H1 (cell line): ENCODE measurements around the gene LSM2. TPM values are rescaled to one million over a fixed set of nuclear protein-coding genes. Genes with fewer than 3 reads are reported as not detected.
"Not testable (repeated sequence)": the region's sequence is repeated elsewhere in the genome, so short reads cannot be mapped to it uniquely, and the experiment has no call there.

Experiments
- CTCF ChIA-PET: fragments of 300-600 bp; sonication (Branson Sonifier 250); formaldehyde crosslinking; loops from one replicate; lab custom pipeline; 2021; ENCODE audit not compliant: partially characterized antibody; lab: Charles Lee
- POLR2A ChIA-PET: fragments of 300-600 bp; sonication (Branson Sonifier 250); formaldehyde crosslinking; loops from one replicate; lab custom pipeline; 2021; ENCODE audit warnings: inconsistent platforms; ENCODE audit not compliant: partially characterized antibody; lab: Charles Lee
- DNase-seq, 2 experiments: peaks; one replicate each; pipeline versions ENCODE4 v3.0.0 to v3.0.0-alpha.2; 2010 to 2022; ENCODE audit warnings: low spot score in 2 of 2, low read depth in 1 of 2, mixed read lengths in 1 of 2
- FAIRE-seq: peaks from 2 replicates; lab custom pipeline; 2011; peaks lifted over from hg19 to GRCh38; lab: Jason Lieb, UNC
- H2AFZ ChIP-seq: 2 replicates; pipeline ENCODE4 v1.8.1; 2012; ENCODE audit warnings: low read length, inconsistent platforms
- H2AK5ac ChIP-seq: 2 replicates; pipeline ENCODE4 v1.6.1; 2013; ENCODE audit warnings: low read depth, low read length
- H2BK120ac ChIP-seq: replicated peaks from 2 replicates; pipeline ENCODE3; 2013; ENCODE audit warnings: low read depth, low read length, inconsistent platforms
- H2BK12ac ChIP-seq: 2 replicates; pipeline ENCODE4 v1.6.1; 2013; ENCODE audit warnings: low read depth, low read length
- H2BK15ac ChIP-seq: 2 replicates; pipeline ENCODE4 v1.6.1; 2013; ENCODE audit warnings: low read length
- H2BK20ac ChIP-seq: 2 replicates; pipeline ENCODE4 v1.6.1; 2013; ENCODE audit warnings: low read length
- H2BK5ac ChIP-seq: 2 replicates; pipeline ENCODE4 v1.6.1; 2013; ENCODE audit warnings: low read depth, low read length
- H3K14ac ChIP-seq: 2 replicates; pipeline ENCODE4 v1.6.1; 2013; ENCODE audit warnings: inconsistent platforms; ENCODE audit not compliant: insufficient read length
- H3K18ac ChIP-seq: 2 replicates; pipeline ENCODE4 v1.6.1; 2013; ENCODE audit warnings: low read length; ENCODE audit errors: extremely low read depth
- H3K23ac ChIP-seq: 2 replicates; pipeline ENCODE4 v1.6.1; 2013; ENCODE audit warnings: inconsistent platforms; ENCODE audit not compliant: insufficient read length
- H3K23me2 ChIP-seq: 2 replicates; pipeline ENCODE4 v1.6.1; 2013; ENCODE audit warnings: low read depth, low read length
- H3K27ac ChIP-seq: 2 replicates; pipeline ENCODE4 v1.6.1; 2011; ENCODE audit warnings: low read depth, low read length, inconsistent platforms
- H3K27me3 ChIP-seq, 4 experiments: replicated peaks in 1 of 4; 1 replicate in 1 of 4; 2 replicates in 3 of 4; pipeline versions ENCODE4 v1.6.1 to v1.8.1; 2011 to 2013; ENCODE audit warnings: low read length in 3 of 4, mild to moderate bottlenecking in 3 of 4, inconsistent platforms in 2 of 4, mixed read lengths in 2 of 4, moderate library complexity in 1 of 4; ENCODE audit not compliant: control insufficient read depth in 3 of 4, insufficient read depth in 3 of 4; ENCODE audit errors: extremely low read depth in 1 of 4
- H3K36me3 ChIP-seq, 4 experiments: 2 replicates each; pipeline versions ENCODE4 v1.6.1 to v1.8.1; 2011 to 2013; ENCODE audit warnings: mild to moderate bottlenecking in 4 of 4, low read length in 3 of 4, moderate library complexity in 2 of 4, control low read depth in 1 of 4, inconsistent platforms in 1 of 4; ENCODE audit not compliant: insufficient read depth in 4 of 4, control insufficient read depth in 2 of 4
- H3K4ac ChIP-seq: replicated peaks from 2 replicates; pipeline ENCODE3; 2013; ENCODE audit warnings: low read length, low read depth, mixed read lengths, inconsistent platforms; ENCODE audit not compliant: insufficient read length
- H3K4me1 ChIP-seq, 4 experiments: replicated peaks in 1 of 4; 1 replicate in 1 of 4; 2 replicates in 3 of 4; pipeline versions ENCODE4 v1.6.1 to v1.8.1; 2011 to 2013; ENCODE audit warnings: low read length in 3 of 4, inconsistent platforms in 2 of 4, mixed read lengths in 1 of 4; ENCODE audit not compliant: insufficient read depth in 4 of 4, control insufficient read depth in 3 of 4
- H3K4me2 ChIP-seq, 2 experiments: 2 replicates each; pipeline versions ENCODE4 v1.6.1 to v1.8.1; 2011 to 2013; ENCODE audit warnings: low read depth in 2 of 2, low read length in 2 of 2, control low read depth in 1 of 2, inconsistent platforms in 1 of 2, mild to moderate bottlenecking in 1 of 2; ENCODE audit not compliant: insufficient read depth in 1 of 2
- H3K4me3 ChIP-seq, 4 experiments: fragments of 200-600, 300-600 bp in 1 of 4; sonication (generic), shearing (Covaris generic), sonication (Bioruptor Twin) in 1 of 4; 2 replicates each; pipeline versions ENCODE4 v1.5.1 to v1.8.1; 2011 to 2016; ENCODE audit warnings: low read length in 4 of 4, low read depth in 3 of 4, control low read depth in 2 of 4, inconsistent platforms in 2 of 4, mild to moderate bottlenecking in 2 of 4, mixed read lengths in 1 of 4, moderate library complexity in 1 of 4; ENCODE audit not compliant: insufficient read depth in 2 of 4; ENCODE audit errors: extremely low read depth in 1 of 4
- H3K56ac ChIP-seq: replicated peaks from 2 replicates; pipeline ENCODE3; 2013; ENCODE audit warnings: low read depth, mild to moderate bottlenecking, mixed read lengths, low read length, inconsistent platforms; ENCODE audit not compliant: insufficient read length
- H3K79me1 ChIP-seq: 2 replicates; pipeline ENCODE4 v1.6.1; 2013; ENCODE audit warnings: low read depth, low read length, control low read depth
- H3K79me2 ChIP-seq, 2 experiments: 2 replicates each; pipeline versions ENCODE4 v1.6.1 to v1.8.1; 2012 to 2013; ENCODE audit warnings: low read length in 2 of 2, mild to moderate bottlenecking in 2 of 2, inconsistent platforms in 1 of 2; ENCODE audit not compliant: insufficient read depth in 2 of 2, control insufficient read depth in 1 of 2
- H3K9ac ChIP-seq, 4 experiments: replicated peaks in 1 of 4; 1 replicate in 1 of 4; 2 replicates in 3 of 4; pipeline versions ENCODE4 v1.6.1 to v1.8.1; 2011 to 2013; ENCODE audit warnings: low read depth in 3 of 4, low read length in 3 of 4, control low read depth in 2 of 4, mild to moderate bottlenecking in 2 of 4, moderate library complexity in 2 of 4, inconsistent platforms in 1 of 4; ENCODE audit errors: extremely low read depth in 1 of 4
- H3K9me3 ChIP-seq, 2 experiments: 2 replicates each; pipeline versions ENCODE4 v1.6.1 to v1.8.1; 2012 to 2013; ENCODE audit warnings: mild to moderate bottlenecking in 2 of 2, moderate library complexity in 2 of 2, control low read depth in 1 of 2, inconsistent platforms in 1 of 2, low read depth in 1 of 2, low read length in 1 of 2, mixed read lengths in 1 of 2; ENCODE audit not compliant: insufficient read depth in 2 of 2
- H4K20me1 ChIP-seq, 2 experiments: replicated peaks in 1 of 2; 2 replicates each; pipeline versions ENCODE3 to v1.8.1; 2011 to 2013; ENCODE audit warnings: inconsistent platforms in 2 of 2, low read length in 2 of 2, mild to moderate bottlenecking in 1 of 2; ENCODE audit not compliant: insufficient read depth in 2 of 2, control insufficient read depth in 1 of 2
- H4K5ac ChIP-seq: 2 replicates; pipeline ENCODE4 v1.6.1; 2013; ENCODE audit warnings: low read length, low read depth, mixed read lengths, inconsistent platforms; ENCODE audit not compliant: insufficient read length
- H4K8ac ChIP-seq: 2 replicates; pipeline ENCODE4 v1.8.0; 2013; ENCODE audit warnings: mild to moderate bottlenecking, moderate library complexity, low read length, inconsistent platforms; ENCODE audit not compliant: insufficient read depth; ENCODE audit errors: extremely low read depth
- H4K91ac ChIP-seq: replicated peaks from 2 replicates; pipeline ENCODE3; 2013; ENCODE audit warnings: low read length, mixed read lengths, inconsistent platforms; ENCODE audit not compliant: insufficient read length
- E2F6 ChIP-seq: IDR thresholded peaks from 2 replicates; pipeline ENCODE4 v1.6.1; 2012; ENCODE audit warnings: inconsistent platforms
- WGBS, 2 experiments: shearing (Covaris generic) in 1 of 2; methylation state at CpG; one replicate each; pipeline versions ENCODE4 v1.1.6 to v1.1.7; 2013 to 2015; ENCODE audit warnings: low lambda C conversion rate in 2 of 2, mixed read lengths in 2 of 2, inconsistent platforms in 1 of 2, low coverage in 1 of 2, missing lambda C conversion rate in 1 of 2; ENCODE audit not compliant: insufficient replicate concordance in 2 of 2, insufficient coverage in 1 of 2, insufficient read length in 1 of 2; ENCODE audit errors: extremely low coverage in 1 of 2, missing lambda C conversion rate in 1 of 2; 5-methylcytosine and 5-hydroxymethylcytosine counted together
- polyA plus RNA-seq, 7 experiments: library from polyadenylated mRNA; depleted of rRNA in 3 of 7; stranded (reverse) in 5 of 7; unstranded in 2 of 7; fragments of >200 nt in 5 of 7; fragments of 200-250 nt in 2 of 7; gene quantifications; 1 replicate in 5 of 7; 2 replicates in 1 of 7; 4 replicates in 1 of 7; pipeline versions ENCODE4 v1.2.1 to v1.2.3, GENCODE V29; 2011 to 2013; ENCODE audit warnings: missing spikeins in 2 of 7, mixed read lengths in 2 of 7
- total RNA-seq: library from RNA; stranded (reverse); fragmentation: NEBNext Ultra II Directional; extraction: Animal tissue kit (Norgen Biotek cat#: 25700); gene quantifications from 2 replicates; pipeline ENCODE4 v1.2.1, GENCODE V29; 2021

Gene LSM2
- total and polyA plus RNA-seq, 2 of the 8 experiments (the other 6 are each of a cell fraction or from before 2014, with no cell fraction given) = 127 to 168 TPM

DNA sequence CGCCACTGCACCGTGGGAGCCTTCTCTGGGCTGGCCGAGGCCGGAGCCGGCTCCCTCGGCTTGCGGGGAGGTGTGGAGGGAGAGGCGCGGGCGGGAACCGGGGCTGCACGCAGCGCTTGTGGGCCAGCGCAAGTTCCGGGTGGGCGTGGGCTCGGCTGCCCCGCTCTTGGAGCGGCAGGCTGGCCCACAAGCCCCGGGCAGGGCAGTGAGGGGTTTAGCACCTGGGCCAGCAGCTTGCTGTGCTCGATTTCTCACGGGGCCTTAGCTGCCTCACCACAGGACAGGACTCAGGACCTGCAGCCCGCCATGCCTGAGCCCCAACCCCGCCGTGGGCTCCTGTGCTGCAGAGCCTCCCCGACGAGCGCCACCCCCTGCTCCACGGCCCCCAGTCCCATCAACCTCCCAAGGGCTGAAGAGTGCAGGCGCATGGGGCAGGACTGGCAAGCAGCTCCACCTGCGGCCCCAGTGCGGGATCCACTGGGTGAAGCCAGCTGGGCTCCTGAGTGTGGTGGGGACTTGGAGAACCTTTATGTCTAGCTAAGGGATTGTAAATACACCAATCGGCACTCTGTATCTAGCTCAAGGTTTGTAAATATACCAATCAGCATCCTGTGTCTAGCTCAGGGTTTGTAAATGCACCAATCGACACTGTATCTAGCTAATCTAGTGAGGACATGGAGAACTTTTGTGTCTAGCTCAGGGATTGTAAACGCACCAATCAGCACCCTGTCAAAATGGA is 45.4 kb upstream of the LSM2 start:
- not testable (repeated sequence) for H3K36me3 ChIP-seq, H4K20me1 ChIP-seq, H2BK12ac ChIP-seq, H3K4me3 ChIP-seq, H3K9me3 ChIP-seq, H3K79me2 ChIP-seq, H3K79me1 ChIP-seq, H3K4me1 ChIP-seq, H3K4ac ChIP-seq, H2BK20ac ChIP-seq, H3K23me2 ChIP-seq, H3K9ac ChIP-seq, H3K56ac ChIP-seq, H3K23ac ChIP-seq, H3K27ac ChIP-seq, H4K8ac ChIP-seq, H2BK5ac ChIP-seq, DNase-seq, H4K5ac ChIP-seq, H3K14ac ChIP-seq, H2BK15ac ChIP-seq, H3K27me3 ChIP-seq, H3K18ac ChIP-seq, FAIRE-seq, H2BK120ac ChIP-seq, H2AK5ac ChIP-seq, H4K91ac ChIP-seq, H2AFZ ChIP-seq
- WGBS, 2 experiments = 85% methylated on average over 21 of the region's 35 CpGs; no CpG with 5 or more reads in 1 of the 2 experiments
- ChIA-PET CTCF (interaction anchor here (1.2 to 1.3 kb wide), 2 partner anchors 10 to 22 kb away, joined by 4 to 5 read pairs; partner anchors contain the start of gene NEU1), POLR2A (interaction anchor here (0.6 to 12.6 kb wide), 6 partner anchors 9 to 702 kb away, joined by 3 to 189 read pairs (median 8); partner anchors contain the start of gene NEU1)
- peak overlapping the region; percentile 7 to 34; a peak in 2 of 4 replicates for H3K4me2 ChIP-seq
- peak; percentile 56; the same call in 1 of the 2 replicates for TF ChIP-seq E2F6
